Muscle of back (tissue), 13 donors: Measurements from ENCODE around the gene LGALS7B. TPM values are rescaled to one million over a fixed set of nuclear protein-coding genes. Genes with fewer than 3 reads are reported as not detected.
"Not testable (repeated sequence)": the region's sequence is repeated elsewhere in the genome, so short reads cannot be mapped to it uniquely, and the experiment has no call there.

ENCODE experiments used
- DNase-seq, 3 donors: peaks; one replicate each; pipeline versions ENCODE4 v3.0.0 to v3.0.0-alpha.2; 2013
- long read RNA-seq, 9 donors: transcript quantifications; one replicate each; lab custom pipeline, GENCODE V29; 2026
- polyA plus RNA-seq, 10 donors: library from polyadenylated mRNA; unstranded; fragments of 120-200 nt; gene quantifications; one replicate each; pipeline ENCODE4 v1.2.1, GENCODE V29; 2013; ENCODE audit not compliant: insufficient read length in 10 of 10

The LGALS7B gene
- 10 to 100 TPM in 2 of 10 donors, 1 to 10 TPM in 2, under 1 TPM in 4, not detected in 2; 0.46 to 90.7 (median 1.1) TPM for polyA plus RNA-seq
- long read RNA-seq, donor 1: 0 reads
- long read RNA-seq, donor 2: 0 reads
- long read RNA-seq, donor 3: 0 reads
- long read RNA-seq, donor 4: 0 reads
- long read RNA-seq, donor 5: 0 reads
- long read RNA-seq, donor 6, partial matches to known transcripts: 0 of 2 reads
- long read RNA-seq, donor 6, other reads (novel, unspliced or antisense): 0 of 2 reads
- long read RNA-seq, donor 7: 0 reads
- long read RNA-seq, donor 8, transcript LGALS7B-201 (4 exons, 483 nt): major isoform, 6 of 40 reads
- long read RNA-seq, donor 8, partial matches to known transcripts: 28 of 40 reads
- long read RNA-seq, donor 8, other reads (novel, unspliced or antisense): 5 of 40 reads
- long read RNA-seq, donor 9: 0 reads

DNA sequence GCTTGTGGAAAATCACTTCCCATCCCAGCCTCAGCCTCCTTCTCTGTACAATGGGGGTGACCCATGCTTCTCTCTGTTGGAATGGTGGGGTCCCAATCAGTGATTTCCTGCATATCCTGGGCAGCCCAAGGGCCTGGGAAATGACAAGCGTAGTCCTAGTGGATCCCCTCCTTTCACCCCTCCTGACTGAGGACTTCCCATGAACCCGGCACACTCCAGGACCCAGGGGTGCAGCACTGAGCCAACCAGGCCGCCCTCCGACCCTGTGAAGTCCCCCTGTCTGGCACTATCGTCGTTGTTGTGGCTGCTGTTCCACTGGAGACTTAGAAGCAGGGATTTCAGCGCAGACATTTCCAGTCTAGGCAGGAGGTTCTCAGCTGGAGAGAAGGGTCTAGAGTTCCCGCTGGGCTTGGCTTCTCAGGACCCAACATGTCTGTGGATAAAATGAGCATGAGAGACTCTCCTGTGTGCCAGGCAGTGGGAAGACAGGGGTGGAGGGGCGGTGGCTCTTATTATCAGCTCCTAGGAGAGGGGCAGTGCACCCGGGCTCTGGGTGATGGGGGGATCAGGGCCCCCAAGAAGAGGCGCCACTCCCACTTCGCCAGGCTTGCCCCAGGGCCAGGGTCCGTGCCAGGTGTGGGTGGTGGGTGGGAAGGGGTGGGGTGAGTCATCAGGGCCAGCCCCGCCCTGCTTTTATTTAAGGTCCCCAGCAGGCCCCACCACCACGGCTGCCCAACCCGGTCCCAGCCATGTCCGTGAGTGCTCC lies at the start of gene LGALS7B:
LGALS7B (plus strand) TSS at position 723 of the 766 bp plus-strand sequence; CDS start at position 750, 27 bp downstream.
- no peak for DNase-seq

DNA sequence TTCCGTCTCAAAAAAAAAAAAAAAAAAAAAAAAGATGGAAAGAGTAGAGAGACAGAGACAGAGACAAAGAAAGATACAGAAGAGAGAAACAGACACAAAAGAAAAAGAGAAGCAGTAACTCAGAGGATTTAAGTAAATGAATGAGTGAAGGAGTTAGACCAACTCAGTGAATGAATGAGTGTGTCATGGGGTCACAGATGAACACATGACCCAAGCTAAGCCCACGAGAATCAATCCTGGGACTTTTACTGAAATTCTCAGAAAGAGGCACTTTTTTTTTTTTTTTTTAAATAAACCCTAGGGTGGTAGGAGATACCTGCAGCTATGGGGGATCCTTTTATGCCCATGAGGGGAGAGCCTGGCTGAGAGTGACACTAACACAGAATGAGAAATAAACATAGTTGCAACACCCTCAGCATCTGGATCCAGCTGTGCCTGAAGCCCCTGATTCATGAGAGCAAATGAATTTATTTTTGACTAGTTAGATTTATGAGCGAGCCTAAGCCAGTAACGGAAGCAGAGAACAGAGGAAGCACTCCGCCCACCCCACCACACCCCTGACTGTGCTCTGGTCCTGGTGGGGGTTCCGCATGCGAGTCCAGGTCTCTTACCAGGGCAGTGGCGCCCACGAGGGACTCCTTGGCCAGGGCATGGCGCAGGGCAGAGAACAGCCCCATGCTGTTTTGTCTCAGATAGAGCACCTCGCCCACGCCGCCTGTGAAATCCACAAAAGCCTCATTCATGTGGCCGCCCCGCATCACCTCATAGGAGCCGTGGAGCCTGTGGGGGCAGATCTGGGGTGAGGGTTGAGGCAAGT lies 49.4 kb upstream of the LGALS7B start:
- DNase-seq: no peak

DNA sequence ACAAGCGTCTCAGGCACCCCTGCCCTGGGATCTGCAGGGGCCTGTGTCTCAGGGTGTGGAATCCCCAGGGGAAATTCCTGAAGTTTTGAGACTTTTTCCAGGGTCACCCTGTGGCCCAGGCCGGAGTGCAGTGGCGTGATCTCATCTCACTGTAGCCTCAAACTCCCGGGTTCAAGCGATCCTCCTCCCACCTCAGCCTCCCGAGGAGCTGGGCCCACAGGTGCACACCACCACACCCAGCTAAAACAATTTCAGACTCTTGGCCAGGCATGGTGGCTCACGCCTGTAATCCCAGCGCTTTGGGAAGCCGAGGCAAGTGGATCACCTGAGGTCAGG lies 48.8 kb upstream of the LGALS7B start:
- DNase-seq: no peak

DNA sequence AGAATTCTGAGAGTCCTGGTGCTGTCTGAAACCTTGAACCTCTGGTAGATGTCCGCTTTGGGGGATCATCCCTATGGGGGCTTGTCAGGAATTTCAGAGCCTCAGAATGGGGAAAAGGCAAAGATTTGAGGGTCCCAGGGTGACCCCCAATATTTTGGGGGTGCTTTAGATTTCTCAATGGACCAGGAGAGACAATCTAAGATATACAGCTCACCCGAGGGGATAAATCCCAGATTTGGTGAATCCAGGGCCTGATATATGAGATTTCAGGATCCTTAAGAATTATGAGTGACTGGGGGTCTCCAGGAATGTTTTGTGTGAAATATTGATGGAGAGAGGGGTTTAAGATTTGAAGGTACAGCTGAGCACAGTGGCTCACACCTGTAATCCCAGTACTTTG lies 48.1 kb upstream of the LGALS7B start:
- no peak for DNase-seq

DNA sequence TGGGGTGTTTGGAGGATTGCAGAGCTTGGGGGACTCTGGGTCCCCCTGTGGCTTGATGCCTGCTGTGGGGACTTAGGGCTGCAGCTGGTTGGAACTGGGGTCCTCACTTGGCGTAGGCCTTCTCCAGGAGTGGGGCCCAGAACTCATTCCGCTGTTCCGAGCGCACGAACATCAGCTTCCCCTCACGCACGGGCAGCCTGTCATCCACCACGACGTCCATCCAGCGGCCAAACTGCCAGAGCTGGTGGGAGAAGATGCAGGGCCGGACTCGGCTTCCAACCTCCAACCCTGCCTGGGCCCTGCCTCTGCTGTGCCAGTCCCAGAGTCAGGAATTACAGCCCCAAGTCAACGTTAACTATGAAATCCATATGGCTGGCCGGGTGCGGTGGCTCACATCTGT lies 47.3 kb upstream of the LGALS7B start:
- DNase-seq: no peak

DNA sequence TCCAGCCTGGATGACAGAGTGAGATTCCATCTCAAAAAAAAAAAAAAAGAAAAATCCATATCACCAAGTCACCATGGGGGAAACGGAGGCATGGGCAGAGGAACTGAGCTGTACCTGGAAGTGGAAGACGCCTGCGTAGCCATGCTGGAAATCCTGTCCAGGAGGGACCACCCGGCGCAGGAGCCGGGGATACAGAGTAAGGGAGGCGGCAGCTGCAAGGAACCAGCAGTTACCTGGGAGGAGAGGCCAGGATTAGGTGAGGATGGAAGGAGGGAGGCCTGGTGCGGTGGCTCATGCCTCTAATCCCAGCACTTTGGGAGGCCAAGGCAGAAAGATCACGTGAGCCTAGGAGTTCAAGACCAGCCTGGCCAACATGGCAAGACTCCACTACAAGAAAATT lies 46.7 kb upstream of the LGALS7B start:
- DNase-seq: no peak

DNA sequence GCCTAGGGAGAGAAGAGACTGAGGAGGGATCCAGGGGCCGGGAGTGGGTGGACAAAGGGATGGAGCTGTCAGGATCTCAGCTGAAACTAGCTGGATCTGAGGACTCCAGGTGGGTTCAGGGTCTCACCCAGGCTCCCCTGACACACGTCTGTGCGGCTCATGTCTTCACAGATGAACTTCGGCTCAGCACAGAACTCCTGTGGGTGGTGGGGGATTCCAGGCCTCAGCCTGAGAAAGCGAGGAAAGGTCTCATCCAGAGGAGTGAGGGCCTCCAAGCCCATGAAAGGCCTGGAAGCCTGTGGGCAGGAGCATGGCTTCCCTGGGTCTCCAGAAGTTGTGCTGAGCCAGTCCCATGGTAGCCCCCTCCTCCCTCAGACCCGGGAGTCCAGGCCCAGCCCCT lies 46.1 kb upstream of the LGALS7B start:
- DNase-seq: no peak

DNA sequence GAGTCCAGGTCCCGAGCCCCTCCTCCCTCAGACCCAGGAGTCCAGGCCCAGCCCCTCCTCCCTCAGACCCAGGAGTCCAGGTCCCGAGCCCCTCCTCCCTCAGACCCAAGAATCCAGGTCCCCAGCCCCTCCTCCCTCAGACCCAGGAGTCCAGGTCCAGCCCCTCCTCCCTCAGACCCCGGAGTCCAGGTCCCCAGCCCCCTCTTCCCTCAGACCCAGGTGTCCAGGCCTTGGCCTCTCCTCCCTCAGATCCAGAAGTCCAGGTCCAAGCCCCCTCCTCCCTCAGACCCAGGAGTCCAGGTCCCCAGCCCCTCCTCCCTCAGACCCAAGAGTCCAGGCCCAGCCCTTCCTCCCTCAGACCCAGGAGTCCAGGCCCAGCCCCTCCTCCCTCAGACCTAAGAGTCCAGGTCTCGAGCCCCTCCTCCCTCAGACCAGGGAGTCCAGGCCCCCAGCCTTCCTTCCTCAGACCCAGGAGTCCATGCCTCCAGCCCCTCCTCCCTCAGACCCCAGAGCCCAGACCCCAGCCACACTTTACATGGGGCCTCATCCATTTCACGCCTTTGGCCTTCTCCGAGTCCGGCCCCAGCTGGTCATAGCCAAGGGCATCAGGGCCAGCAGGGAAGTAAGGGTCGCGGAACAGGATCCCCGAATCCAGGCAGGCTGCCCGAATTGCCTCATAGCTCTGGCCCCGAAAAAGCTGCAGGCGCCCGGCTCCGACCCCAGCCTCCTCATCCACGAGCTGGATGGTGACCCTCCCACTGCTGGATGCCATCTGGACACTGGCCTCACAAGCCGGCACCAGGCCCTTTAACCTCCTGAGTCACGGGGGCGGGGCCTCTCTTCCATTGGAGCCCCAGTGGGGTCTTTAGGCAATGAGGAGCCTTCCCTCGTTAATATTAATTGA lies 45.4 kb upstream of the LGALS7B start:
- no peak for DNase-seq

DNA sequence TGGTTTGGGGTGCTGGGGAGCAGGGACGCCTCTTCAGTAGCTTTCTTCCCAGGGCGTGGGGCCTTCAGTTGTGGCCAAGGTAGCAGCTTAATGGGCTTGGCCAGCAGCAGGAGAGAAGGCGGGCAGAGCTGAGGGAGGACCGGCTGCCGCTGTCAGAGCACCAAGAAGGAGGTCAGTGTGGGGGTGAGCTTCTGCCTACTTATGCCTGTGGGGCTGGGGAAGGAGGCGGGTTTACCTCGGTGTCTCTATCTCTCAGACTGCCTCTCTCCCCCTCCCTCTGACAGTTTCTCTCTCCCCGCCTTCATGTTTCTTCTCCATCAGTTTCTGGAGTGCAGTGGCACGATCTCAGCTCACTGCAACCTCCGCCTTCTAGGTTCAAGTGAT lies 44.7 kb upstream of the LGALS7B start, which contains the start of gene CAPN12:
CAPN12 (minus strand) TSS at position 177 of the 384 bp plus-strand sequence. CDS start 309 bp downstream, outside the sequence.
- DNase-seq: no peak

DNA sequence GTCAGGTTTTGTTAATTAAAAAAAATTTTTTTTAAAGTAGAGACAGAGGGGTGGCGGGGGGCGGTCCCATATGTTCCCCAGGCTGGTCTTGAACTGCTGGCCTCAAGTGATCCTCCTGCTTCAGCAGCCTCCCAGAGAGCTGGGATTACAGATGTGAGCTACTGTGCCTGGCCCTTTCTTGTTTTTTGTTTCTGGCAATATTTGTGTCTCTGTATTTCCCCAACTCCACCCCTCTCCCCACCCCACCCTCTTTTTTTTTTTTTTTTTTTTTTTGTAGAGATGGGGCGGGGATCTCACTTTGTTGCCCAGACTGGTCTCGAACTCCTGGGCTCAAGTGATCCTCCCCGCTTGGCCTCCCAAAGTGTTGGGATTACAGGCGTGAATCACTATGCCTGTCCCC lies 44.1 kb upstream of the LGALS7B start:
- no peak for DNase-seq

DNA sequence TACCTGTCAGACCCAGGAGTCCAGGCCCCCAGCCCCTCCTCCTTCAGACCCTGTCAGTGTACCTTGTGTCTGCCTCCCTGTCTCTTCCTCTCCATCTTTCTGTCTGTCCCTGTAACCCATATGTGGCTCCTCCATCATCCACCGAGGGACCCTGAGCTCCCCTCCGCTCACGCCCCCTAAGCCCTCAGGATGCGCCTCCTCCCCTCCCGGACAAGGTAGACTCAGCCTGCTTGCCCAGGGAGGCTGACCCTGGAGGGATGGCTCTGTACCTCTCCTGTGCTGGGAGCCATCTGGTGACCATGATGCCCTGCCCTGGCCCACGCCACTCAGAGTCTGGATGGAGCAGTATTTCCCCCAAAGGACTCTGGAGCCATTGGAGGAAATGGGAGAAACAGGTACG lies 43.7 kb upstream of the LGALS7B start:
- no peak for DNase-seq

DNA sequence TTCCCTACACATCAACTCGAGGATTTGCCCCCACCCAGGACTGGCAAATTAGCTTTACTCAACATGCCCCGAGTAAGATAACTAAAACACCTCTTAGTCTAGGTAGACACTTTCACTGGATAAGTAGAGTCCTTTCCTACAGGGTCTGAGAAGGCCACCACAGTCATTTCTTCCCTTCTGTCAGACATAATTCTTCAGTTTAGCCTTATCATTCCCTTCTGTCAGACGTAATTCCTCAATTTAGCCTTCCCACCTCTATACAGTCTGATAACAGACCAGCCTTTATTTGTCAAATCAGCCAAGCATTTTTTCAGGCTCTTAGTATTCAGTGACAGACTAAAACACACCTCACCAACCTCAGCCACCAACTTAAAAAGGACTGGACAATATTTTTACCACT lies 35.2 kb upstream of the LGALS7B start:
- not testable (repeated sequence) for DNase-seq

DNA sequence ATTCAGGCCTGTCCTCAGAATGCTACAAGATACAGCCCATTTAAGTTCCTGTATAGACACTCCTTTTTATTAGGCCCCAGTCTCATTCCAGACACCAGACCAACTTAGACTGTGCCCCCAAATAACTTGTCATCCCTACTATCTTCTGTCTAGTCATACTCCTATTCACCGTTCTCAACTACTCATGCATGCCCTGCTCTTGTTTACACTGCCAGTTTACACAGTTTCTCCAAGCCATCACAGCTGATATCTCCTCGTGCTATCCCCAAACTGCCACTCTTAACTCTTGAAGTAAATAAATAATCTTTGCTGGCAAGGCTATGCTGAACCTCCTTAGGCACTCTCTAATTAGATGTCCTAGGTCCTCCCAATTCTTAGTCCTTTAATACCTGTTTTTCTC lies 34.8 kb upstream of the LGALS7B start:
- not testable (repeated sequence) for DNase-seq

DNA sequence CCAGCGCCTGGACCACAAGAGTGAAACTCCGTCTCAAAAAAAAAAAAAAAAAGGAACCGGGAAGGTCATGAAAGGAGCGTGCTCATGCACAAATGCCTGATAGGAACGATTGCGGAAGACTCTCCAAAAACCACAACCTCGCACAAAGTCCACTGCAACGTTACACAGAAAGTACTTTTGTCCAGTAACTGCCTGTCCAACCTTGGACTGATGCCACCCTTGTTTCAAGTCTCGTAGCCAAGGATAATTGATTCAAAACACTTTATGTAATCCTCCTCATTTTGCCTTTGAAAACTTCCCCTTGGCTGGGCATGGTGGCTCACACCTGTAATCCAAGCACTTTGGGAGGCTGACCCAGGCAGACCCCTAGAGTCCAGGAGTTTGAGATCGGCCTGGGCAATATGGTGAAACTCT lies 29.4 kb upstream of the LGALS7B start:
- no peak for DNase-seq

DNA sequence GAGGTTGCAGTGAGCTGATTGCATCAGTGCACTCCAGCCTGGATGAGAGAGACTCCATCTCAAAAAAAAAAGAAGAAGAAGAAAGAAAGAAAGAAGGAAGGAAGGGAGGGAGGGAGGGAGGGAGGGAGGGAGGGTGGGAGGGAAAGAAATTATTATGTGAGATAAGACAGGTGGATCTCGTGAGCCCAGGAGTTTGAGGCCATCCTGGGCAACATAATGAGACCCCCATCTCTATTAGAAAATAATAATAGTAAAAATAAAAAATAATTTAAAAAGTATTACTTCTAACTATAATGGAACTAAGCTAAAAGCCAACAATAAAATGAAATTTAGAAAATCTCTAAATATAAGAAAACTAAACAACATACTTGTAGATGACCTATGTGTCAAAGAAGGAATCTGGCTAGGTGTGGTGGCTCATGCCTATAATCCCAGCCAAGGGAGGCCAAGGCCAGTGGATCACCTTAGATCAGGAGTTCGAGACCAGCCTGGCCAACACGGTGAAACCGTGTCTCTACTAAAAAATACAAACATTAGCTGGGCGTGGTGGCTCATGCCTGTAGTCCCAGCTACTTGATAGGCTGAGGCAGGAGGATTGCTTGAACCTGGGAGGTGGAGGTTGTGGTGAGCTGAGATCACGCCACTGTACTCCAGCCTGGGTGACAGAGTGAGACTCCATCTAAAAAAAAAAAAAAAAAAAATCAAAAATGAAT lies 28.0 kb upstream of the LGALS7B start:
- DNase-seq: not testable (repeated sequence)

DNA sequence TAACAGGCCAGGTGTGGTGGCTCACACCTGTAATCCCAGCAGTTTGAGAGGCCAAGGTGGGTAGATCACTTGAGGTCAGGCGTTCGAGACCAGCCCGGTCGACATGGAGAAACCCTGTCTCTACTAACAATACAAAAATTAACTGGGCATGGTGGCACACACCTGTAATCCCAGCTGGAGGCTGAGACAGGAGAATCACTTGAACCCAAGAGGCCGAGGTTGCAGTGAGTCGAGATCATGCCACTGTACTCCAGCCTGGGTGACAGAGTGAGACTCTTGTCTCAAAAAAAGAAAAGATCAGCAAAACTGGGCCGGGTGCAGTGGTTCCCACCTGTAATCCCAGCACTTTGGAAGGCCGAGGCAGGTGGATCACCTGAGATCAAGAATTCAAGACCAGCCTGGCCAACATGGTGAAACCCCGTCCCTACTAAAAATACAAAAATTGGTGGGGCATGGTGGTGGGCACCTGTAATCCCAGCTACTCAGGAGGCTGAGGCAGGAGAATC lies 27.1 kb upstream of the LGALS7B start:
- DNase-seq: not testable (repeated sequence)

DNA sequence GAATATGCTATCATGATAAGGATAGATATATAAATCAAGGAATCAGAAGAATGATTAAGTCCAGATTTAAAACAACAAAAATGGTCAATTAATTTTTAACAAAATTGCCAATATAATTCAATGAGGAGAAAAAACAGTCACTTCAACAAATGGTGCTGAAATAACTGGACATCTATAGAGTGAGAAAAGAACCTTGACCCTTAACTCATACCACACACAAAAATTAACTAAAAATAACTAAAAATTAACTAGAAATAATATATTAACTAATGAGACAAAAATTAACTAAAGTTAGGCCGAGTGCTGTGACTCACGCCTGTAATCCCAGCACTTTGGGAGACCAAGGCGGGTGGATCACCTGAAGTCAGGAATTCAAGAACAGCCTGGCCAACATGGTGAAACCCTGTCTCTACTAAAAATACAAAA lies 25.2 kb upstream of the LGALS7B start:
- no peak for DNase-seq

DNA sequence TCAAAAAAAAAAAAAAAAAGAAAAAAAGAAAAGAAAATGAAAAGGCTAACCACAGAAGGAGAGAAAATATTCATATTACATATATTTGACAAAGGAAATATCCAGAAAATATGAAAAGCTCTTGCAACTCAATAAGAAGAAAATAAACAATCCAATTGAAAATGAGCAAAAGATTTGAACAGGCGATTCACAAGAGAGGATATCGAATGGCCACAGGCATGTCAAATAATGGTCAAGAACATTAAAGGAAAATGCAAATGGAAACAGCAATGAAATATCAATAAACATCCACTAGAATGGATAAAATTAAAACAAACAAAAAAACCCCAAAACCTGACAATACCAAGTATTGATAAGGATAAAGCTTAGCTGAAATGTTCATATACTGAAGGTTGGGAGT lies 23.8 kb upstream of the LGALS7B start:
- DNase-seq: no peak

DNA sequence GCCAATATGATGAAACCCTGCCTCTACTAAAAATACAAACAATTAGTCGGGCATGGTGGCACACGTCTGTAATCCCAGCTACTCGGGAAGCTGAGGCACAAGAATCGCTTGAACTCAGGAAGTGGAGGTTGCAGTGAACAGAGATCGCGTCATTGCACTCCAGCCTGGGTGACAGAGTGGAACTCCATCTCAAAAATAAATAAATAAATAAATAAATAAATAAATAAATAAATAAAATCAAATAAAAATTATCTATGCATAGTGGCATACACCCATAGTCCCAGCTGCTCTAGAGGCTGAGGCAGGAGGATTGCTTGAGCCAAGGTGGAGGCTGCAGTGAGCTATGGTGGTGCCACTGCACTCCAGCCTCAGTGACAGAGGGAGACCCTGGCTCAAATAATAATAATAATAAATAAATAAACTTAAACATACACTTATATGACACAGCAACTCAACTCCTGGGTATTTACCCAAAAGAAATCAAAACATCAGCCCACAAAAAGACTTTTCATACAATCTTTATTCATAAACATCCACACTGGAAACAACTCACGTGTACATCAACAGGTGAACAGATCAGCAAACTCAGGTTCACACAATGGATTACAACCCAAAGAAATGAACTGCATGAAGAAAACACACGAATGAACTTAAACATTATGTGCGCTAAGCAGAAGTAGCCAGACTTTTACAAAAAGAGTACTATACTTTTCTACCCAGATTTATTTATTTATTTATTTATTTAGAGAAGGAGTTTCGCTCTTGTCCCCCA lies 22.5 kb upstream of the LGALS7B start:
- DNase-seq: no peak
